HG02571 (cell line): Measurements from ENCODE around the gene SMIM36.
"Not testable (repeated sequence)": the region's sequence is repeated elsewhere in the genome, so short reads cannot be mapped to it uniquely, and the experiment has no call there.

Experiments used
- ATAC-seq: cut with Tn5 transposase; IDR thresholded peaks from one replicate; pipeline ENCODE4 v1.9.1; 2021; ENCODE audit warnings: mild to moderate bottlenecking, moderate library complexity; ENCODE audit not compliant: unreplicated experiment

Gene SMIM36

DNA sequence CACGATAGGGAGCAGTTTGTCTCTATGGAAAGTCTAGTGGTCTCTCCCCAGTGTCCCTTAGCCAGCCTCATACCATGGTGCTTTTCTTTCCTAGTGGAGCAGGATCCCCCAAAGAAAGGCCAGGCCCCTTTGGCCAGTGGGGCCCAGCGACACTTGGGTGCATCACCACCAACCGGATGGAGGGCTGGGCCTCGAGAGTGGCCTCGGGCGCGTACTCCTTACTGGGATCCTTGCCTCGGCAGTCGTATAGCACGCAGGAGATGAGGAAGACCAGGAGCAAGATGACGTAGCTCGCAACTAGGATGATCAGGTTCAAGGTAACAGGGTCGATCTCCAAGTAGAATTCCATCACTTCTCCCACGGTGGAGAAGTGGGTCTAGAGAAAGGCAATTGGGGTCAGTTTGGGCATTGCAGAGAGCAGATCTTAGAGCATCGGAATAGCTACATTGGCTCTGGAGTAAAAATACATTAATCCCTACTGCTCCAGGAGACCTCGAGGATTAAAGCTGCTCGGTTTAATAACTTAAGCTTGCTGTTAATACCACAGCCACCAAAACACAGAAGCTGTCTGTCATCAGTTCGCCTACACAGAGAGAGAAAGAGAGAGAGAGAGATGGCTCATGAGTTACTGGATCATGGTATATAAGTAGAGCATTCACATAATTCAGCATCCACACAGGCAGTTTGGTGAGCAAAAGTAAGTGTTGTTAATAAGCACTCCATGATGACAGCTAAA, at the start of gene SMIM36:
TSS of gene SMIM36 (minus strand) at position 467 of the 736 bp plus-strand sequence.
- no peak for ATAC-seq

DNA sequence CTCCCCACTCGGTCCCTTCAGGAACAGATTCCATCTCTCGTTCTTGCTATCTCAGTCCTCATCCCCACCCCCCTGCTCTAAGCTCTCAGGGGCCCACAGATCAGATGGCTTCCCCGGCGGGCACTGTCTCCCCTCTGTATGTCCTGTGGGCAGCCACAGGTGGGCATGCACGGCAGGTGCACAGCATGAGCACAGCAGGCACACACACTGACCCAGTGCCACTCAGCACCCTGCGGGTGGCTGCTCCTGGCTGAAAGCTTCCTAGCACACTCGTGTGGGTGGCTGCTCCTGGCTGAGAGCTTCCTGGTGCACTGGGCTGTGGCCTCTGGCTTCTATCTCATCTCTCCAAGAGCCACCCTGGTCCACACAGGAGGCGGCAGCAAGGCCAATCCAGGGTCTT, 44.5 kb upstream of the SMIM36 start:
- ATAC-seq, result no peak

DNA sequence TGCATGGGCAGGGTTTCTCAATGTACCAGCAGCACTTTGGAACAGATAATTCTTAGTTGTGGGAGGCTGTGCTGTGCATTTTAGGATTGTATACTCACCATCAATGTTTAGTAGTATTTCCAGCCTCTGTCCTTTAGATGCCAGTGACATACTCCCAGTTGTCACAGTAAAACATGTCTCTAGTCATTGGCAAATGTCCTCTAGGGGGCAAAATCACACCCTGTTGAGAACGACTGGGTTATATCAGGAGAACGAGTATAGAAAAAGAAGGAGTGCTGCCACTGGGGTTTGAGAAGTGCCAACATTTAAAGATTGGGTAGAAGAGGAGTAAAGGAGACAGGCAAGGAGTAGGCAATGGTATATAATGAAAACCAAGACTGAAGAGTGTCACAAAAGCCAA, 37.9 kb upstream of the SMIM36 start:
- ATAC-seq, result no peak

DNA sequence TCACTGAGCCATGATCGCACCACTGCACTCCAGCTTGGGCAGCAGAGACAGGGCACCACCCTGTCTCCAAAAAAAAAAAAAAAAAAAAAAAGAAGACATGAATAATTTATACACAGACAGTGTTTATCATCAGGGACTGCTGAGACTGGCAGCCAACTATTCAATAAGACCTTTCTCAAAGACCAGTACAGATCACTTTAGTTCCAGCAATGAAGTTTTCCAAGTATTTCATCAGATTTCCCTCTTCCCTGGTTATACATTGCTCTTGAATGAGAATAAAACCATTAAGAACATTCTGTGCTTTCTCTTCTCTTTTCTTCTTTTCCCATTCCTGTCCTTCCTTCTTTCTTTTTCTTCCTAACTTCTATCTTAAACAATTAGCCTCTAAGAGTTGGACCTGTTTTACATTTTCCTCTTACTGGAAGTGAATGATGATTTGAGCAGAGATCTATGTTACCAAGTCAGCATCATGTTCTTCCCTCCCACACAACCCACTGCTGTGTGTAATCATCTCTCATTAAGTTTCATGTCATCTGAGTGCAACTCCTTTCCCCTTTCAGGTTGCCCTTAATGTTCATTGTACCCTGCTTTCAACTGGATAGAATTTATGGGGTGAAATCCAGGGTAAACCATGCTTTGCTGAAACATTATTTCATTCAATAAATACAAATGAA, 35.9 kb upstream of the SMIM36 start:
- no peak for ATAC-seq

DNA sequence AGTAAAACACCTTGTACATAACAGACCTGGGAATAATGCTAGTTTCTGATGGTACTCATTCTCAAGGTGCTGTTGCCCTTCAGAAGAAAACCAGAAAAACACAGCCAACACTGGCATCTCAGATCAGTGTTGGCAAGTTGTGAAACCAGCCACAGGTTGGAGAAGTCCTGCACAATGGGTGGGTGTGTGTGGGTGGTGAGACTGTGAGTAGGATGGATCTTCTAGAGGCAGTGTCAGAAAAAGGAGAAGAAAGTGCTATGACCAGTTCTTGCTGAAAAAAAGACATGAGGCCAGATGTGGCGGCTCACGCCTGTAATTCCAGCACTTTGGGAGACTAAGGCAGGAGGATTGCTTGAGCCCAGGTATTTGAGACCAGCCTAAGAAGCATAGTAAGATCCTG, 35.2 kb upstream of the SMIM36 start:
- no peak for ATAC-seq

DNA sequence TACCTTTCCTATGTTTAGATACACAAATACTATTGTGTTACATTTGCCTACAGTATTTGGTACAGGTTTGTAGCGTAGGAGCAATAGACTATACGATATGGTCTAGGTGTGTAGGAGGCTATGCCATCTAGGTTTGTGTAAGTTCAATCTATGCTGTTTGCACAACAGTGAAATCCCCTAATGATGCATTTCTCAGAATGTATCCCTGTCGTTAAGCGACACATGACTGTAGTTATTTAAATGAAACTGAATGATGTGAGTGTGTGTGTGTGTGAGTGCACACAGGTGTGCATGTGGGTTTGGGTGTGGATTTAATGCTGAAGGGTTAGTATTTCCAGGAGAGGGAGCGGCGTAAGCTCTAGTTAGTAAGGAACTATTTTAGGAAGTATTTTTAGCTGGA, 34.6 kb upstream of the SMIM36 start:
- ATAC-seq, result no peak

DNA sequence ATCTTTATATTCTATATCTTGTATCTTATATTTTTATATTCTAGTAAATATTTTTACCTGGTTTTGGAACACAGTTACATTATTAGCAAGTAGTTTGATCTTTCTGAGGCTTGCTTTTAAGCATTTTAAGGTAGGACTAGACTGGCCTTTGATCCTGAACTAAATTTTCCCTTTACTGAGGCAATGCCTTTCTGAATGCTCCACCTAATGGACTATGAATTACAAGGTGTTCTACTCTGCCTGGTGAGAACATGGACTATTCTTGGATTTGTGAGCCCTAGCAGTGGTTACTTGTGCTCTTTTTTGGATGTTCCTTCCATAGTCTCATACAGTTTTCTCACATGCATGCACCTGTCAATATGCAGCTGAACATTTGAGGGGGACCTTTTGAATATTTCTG, 32.5 kb upstream of the SMIM36 start:
- no peak for ATAC-seq

DNA sequence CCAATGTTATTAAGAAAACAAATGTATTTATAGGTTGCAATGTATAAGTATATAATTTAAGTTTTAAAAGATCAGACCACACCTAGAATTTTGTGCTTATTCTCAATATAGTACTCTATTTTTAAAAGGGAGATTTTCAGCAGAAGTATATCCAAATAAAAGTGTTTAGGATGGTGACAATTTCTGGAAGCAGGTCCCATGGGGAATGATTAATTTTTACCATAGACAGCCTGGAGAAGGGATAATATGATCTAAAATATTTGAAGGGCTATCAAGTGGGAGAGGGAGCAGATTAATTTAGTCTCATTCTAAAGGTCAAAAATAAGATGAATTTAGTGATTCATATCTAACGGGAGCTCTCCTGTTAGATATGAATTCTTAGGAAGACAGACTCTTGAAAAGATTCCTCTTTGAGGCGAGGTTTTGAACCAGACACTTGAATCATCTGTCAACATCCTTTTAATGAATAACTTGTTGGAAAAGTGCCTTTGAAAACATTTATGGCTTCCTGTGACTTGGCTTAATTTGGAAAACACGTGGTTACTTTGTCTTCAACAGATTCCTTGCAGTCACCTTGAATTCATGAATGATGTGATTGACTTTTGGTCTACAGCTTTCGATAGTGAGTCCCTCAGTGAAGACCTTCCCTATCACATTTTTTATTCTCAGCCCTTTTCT, 29.3 kb upstream of the SMIM36 start:
- no peak for ATAC-seq

DNA sequence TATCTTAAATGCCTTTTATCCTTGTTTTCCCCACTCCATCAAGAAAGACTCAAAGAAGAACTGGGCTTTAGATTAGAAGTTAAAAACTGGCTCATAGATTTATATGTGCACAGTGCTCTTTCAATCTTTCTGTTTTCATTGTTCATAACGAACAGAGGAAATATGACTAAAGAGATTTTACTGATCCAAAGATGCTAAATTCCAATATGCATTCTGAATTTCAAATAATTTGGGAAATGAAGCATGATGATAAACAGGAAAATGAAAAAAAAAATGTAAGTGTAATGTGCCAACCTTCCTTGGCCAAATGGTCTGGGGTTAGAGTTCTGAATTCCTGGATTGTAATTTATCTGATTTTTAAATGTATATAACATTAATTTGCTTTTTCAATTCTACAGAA, 25.0 kb upstream of the SMIM36 start:
- ATAC-seq, result no peak

DNA sequence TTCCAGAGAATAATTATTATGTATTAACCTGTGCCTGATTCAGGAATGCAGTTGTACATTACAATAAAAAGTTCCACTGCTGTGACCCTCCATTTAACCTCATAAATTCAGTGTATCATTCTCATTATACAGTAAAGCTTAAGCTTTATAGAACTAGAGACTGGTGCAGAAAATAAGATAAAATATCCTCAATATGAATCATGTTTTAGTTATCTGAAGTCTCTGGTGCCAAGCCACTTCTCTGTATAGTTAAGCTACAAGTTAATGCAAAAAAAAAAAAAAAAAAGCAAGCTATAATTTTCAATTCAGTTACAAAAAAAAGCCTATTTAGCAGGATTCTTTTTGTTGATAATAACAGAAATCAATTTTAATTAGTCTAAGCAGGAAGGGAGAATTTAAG, 22.4 kb upstream of the SMIM36 start:
- no peak for ATAC-seq

DNA sequence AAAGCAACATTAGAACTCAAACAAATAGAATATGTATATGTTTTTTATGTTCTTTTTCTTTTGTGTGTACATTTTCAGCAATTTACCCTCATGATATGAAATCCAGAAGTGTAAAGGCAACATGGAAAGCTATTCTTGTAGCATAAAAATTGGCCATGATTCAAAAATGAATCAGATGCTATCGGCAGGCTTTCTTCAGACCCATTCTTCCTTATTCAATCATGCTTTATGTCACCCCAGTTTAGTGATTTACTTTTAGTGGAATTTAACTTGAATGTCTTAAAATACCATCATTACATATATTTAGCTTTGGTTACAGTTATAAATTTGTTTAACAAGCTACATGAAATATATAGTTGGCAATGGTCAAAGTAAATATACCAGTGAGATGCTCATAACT, 21.4 kb upstream of the SMIM36 start:
- ATAC-seq, result no peak

DNA sequence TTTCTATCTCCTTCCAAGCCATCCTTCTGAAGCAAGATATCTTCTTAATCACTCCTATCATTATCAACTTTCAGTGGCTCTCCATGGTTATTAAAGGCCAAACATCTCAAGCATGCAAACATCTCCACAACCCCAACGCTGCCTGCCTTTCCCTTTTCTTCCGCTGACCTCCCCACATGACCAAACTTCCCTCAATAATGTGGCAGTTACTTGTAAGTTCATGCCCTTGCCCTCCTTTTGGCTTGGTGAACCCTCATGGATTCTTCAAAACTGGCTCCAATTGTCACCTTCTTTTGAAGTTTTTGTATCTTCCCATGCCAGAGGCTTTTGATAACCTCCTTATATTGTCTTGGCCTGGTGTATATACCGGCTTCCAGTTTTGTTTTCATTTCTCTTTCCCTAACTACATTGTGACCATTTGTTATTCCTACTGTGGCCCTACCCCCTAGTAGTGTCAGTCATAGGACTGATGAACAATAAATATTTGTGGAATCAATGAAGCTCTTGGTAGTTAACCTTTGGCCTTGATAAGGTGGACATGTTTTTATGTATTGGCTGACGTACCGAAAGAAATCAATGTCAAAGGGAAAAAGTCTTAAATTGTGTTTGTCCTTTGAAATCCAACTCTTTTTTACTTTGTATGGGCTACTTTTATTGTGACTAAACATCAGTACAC, 19.9 kb upstream of the SMIM36 start:
- no peak for ATAC-seq

DNA sequence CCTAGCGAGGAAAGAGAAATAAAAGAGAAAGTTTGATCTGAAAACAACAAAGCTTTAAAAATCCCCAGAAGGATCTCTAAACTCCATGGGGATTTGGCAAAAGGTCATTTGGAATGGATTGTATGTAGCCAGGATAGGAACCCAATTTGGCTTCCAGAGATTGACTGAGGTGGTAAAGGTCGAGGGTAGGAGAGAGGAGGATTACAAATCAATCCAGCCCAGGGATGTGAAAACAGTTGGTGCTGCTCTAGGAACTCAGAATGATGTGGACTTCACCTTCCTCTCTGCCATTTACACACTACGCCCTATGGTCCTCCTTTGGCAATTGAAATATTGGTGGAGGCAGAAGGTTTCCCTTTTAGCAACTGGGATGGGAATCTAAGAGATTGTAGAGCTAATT, 18.8 kb upstream of the SMIM36 start:
- no peak for ATAC-seq

DNA sequence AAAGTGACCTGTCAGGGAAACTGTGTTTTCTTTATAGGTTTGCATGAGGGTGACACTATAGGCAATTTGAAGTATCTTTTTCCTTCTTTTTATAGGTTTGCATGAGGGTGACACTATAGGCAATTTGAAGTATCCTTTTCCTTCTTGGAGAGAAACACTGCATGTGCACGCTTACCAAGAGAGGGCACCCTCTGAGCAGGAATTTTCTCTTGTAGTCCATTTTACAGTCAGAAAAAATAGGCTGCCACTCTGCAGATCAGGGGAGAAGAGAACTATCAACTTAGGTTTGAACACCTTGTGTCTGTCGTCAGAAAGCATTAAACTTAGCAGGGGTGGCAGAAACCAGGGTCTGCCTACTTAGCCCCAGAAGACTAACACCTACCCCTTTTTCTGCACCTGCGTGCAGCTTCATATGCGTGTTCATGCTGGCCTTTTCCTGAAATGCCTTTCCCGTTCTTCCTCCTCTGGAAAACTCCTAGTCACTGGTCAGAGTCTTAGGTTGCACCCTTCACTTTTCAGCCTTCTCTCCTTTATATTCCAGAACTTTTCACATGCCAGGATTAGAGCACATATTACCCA, 16.4 kb upstream of the SMIM36 start:
- no peak for ATAC-seq

DNA sequence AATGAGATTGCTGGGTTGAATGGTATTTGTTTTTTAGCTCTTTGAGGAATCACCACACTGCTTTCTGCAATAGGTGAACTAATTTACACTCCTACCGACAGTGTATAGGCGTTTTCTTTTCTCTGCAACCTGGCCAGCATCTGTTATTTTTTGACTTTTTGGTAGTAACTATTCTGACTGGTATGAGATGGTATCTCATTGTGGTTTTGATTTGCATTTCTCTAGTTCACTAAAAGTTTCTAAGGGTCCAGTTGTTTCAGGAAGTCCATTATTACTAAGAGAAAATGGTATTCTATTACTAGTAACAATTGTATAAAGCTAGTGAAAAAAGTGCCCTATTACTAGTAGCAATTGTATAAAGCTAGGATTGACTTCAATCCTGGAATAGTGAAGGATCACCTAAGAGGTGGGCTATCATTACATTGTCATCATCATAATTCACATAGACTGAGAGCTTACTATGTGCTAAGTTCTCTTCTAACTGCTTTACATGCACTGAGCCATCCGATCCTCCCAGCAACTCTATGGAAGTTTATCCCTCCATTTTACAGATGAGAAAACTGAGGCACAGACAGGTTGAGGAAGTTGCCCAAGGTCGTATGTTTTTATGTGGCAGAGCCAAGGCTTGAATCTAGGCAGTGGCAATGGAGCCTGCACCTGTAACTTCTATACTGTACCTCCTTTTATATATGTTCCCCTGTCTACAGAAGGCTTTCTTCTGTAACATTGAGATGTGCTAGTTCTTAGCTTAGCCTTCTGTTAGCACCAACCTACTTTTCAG, 13.4 kb upstream of the SMIM36 start:
- ATAC-seq, result peak; percentile 44

DNA sequence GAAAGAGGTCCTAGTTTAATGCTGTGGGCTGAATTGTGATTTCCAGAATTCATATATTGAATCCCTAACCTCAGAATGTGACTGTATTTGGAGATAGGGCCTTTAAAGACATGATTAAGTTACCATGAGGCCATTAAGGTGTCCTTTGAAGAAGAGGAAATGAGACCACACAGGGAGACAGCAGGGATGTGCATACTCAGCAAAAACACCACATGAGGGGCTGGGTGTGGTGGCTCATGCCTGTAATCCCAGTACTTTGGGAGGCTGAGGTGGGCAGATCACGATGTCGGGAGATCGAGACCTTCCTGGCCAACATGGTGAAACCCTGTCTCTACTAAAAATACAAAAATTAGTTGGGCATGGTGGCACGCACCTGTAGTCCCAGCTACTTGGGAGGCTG, 11.8 kb upstream of the SMIM36 start:
- ATAC-seq, result not testable (repeated sequence)

DNA sequence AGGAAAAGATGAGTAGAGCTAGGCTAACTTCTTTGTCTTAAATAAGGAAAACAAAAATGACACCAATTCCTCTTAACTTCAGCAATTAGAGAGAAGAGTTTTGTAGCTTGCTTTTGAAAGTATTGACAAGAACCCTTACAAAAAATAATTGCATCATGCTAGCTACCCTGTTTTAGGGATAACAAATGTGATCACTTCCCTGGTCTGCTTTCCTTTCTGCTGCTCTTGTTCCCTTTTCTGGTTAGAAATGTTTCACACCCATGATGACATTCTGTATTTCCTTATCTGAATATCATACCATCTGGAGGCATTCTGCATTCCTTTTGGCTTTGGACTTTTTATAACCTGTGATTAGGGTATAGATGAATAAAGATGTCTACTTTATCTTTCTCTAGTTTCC, 9.9 kb upstream of the SMIM36 start:
- ATAC-seq, result no peak

DNA sequence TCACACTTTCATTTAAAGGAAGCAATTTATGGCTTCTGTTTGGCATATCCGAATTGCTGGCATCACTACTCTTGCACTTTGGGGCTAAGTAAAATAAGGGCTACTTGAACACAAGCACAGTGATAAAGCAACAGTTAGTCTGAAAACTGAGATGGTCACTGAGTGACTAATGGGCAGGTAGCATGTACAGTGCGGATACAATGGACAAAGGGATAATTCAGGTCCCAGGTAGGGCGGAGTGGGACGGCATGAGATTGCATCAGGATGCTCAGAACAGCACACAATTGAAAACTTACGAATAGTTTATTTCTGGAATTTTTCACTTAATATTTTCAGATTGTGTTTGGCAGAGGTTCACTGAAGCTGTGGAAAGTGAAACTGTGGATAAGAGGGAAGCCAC, 9.2 kb upstream of the SMIM36 start:
- ATAC-seq, result no peak

DNA sequence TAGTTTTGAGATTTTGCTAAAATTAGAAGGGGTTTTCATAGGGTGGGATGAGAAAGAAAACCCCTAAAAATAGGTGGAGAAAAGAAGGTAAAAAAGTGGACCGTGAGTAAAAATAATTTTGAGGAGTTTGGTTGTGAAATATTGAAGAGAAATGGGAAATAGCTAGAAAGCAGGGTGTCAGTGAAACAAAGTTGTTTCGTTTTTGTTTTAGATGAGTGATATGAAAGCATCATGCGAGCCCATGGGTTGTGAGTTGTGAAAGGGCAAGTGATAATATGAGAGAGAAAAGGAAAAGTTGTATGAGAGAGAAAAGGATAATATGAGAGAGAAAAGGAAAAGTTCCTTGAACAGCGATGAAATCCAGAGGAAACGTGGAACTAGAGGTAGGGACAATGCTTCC, 7.3 kb upstream of the SMIM36 start:
- ATAC-seq, result no peak

DNA sequence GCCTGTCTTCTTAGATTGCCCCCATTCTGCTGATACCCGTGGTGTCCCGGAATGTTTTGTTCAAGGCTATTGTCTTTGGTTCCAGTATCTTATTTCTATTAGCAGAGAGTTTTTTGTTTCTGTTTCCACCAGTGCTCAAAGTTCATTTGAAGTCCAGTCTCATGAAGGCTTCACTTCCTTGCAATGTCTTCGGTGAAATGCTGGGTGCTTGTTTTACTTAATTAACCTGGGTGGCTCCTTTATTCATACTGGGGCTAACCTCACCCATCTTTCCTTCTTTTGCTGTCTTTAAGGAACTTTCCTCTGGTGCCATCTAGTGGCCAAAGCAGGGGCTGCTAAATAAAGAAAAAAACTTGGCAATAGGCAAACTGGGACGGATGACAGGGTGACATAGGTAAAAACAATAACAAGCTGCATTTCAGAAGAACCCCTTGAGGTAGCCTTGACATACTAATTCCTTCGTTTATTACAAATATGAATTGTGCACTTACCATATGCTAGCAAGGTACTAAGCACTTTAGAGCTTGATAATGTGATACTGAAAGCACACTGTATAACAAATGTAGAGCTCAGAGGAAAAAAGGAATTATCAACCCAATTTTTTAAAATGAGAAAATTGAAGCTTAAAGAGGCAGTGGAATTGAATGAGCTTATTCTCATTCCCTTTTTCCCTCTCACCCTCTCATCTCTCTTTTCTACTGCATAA, 2.8 kb upstream of the SMIM36 start:
- no peak for ATAC-seq
